ENCODE data around the gene KHDC3L. TPM values are rescaled to one million over a fixed set of nuclear protein-coding genes. Genes with fewer than 3 reads are reported as not detected.

KHDC3L gene
- total and polyA plus RNA-seq, 2 of the 8 experiments (the other 6 are each of a cell fraction or from before 2014, with no cell fraction given): 0.11 TPM; not detected in 1

- POLR2A ChIA-PET (ENCODE audit: partially characterized antibody): interaction anchor here (1.7 kb wide), 1 partner anchor 76 kb away, joined by 3 read pairs; no protein-coding TSS in a partner anchor
- TF ChIP-seq KDM4A (IDR thresholded peaks at IDR 0.05; ENCODE audit: low read depth, low read length, severe bottlenecking) (no peak), CEBPB (IDR thresholded peaks at IDR 0.05; ENCODE audit: low read depth, low read length) (no peak), GTF2F1 (IDR thresholded peaks at IDR 0.05; ENCODE audit: borderline replicate concordance, low read depth, low read length) (no peak), ATF2 (IDR thresholded peaks at IDR 0.05; ENCODE audit: low read length) (no peak), SRF (IDR thresholded peaks at IDR 0.05; ENCODE audit: low read depth, low read length) (no peak), RNF2 (IDR thresholded peaks at IDR 0.05; ENCODE audit: borderline replicate concordance, low read depth, low read length, missing control alignments, poor library complexity, severe bottlenecking) (no peak), SP4 (IDR thresholded peaks at IDR 0.05; ENCODE audit: low read length) (no peak), SIRT6 (IDR thresholded peaks at IDR 0.05; ENCODE audit: low read length) (no peak), NRF1 (IDR thresholded peaks at IDR 0.05; ENCODE audit: low read depth, low read length) (no peak), GABPA (IDR thresholded peaks at IDR 0.05; ENCODE audit: borderline replicate concordance, insufficient read depth, low read length) (no peak), RFX5 (IDR thresholded peaks at IDR 0.05; ENCODE audit: borderline replicate concordance, low read depth, low read length) (no peak), SIX5 (IDR thresholded peaks at IDR 0.05; ENCODE audit: low read depth, low read length) (no peak), CREB1 (IDR thresholded peaks at IDR 0.05) (no peak), SP1 (IDR thresholded peaks at IDR 0.05; ENCODE audit: low read depth, low read length) (no peak)
These were observed 12.8 kb downstream of the KHDC3L start for GRCh38 chr6:73375216-73375615.

More at GRCh38 chr6:73375216-73375615, 12.8 kb downstream of the KHDC3L start:
- H3K79me2 ChIP-seq (ENCODE audit: control insufficient read depth in 1 of 2, insufficient read depth in 2 of 2, low read length in 2 of 2): no peaks in the 10 kb centered on the region
- WGBS, 2 experiments (ENCODE audit: extremely low coverage in 1 of 2, insufficient coverage in 1 of 2, insufficient read length in 1 of 2, insufficient replicate concordance in 2 of 2, low coverage in 1 of 2, low lambda C conversion rate in 2 of 2, missing lambda C conversion rate in 1 of 2): 82% methylated on average over 1 of the region's 1 CpG; no CpG with 5 or more reads in 1 of the 2 experiments
- no peak overlapping the region for H3K18ac ChIP-seq (ENCODE audit: extremely low read depth, low read length)
- no peak overlapping the region for H4K91ac ChIP-seq (replicated peaks; ENCODE audit: insufficient read length, low read length)
- no peak overlapping the region for H2BK120ac ChIP-seq (replicated peaks; ENCODE audit: low read depth, low read length)
- H3K14ac ChIP-seq (ENCODE audit: insufficient read length): no peak overlapping the region
- no peaks in the 10 kb centered on the region for H3K79me1 ChIP-seq (ENCODE audit: low read depth, low read length)
- H3K23me2 ChIP-seq (ENCODE audit: low read depth, low read length): no peaks in the 10 kb centered on the region
- no peak overlapping the region for H3K27ac ChIP-seq (ENCODE audit: low read depth, low read length)
- peaks cover 0 to 4% of the 10 kb centered on the region in 2 experiments; a peak in 1 of 4 replicates for H3K9me3 ChIP-seq (ENCODE audit: insufficient read depth in 2 of 2, low read depth in 1 of 2, low read length in 1 of 2)
- H3K9ac ChIP-seq (replicated peaks in 1 of 4; ENCODE audit: extremely low read depth in 1 of 4, low read depth in 3 of 4, low read length in 3 of 4): no peak overlapping the region
- FAIRE-seq (no peak), DNase-seq (ENCODE audit: low read depth in 1 of 2, low spot score in 2 of 2) (no peak)
- no peak overlapping the region for H3K23ac ChIP-seq (ENCODE audit: insufficient read length)
- no peaks in the 10 kb centered on the region for H4K20me1 ChIP-seq (replicated peaks in 1 of 2; ENCODE audit: control insufficient read depth in 1 of 2, insufficient read depth in 2 of 2, low read length in 2 of 2)
- H2AFZ ChIP-seq (ENCODE audit: low read length): no peak overlapping the region
- H4K5ac ChIP-seq (ENCODE audit: insufficient read length, low read depth, low read length): no peak overlapping the region
- CTCF ChIA-PET (ENCODE audit: partially characterized antibody): interaction anchor here (0.6 to 1.3 kb wide), 3 partner anchors 13 to 25 kb away, joined by 3 to 9 read pairs (median 4); no protein-coding TSS in a partner anchor
- H2BK12ac ChIP-seq (ENCODE audit: low read depth, low read length): no peak overlapping the region
- no peak overlapping the region for H2BK5ac ChIP-seq (ENCODE audit: low read depth, low read length)
- H3K56ac ChIP-seq (replicated peaks; ENCODE audit: insufficient read length, low read depth, low read length): no peak overlapping the region
- no peak overlapping the region for H2BK15ac ChIP-seq (ENCODE audit: low read length)
- H3K4me1 ChIP-seq (replicated peaks in 1 of 4; ENCODE audit: control insufficient read depth in 3 of 4, insufficient read depth in 4 of 4, low read length in 3 of 4): no peaks in the 10 kb centered on the region
- no peaks in the 10 kb centered on the region for H3K36me3 ChIP-seq (ENCODE audit: control insufficient read depth in 2 of 4, insufficient read depth in 4 of 4, low read length in 3 of 4)
- H4K8ac ChIP-seq (ENCODE audit: extremely low read depth, insufficient read depth, low read length): no peak overlapping the region
- no peak overlapping the region for H3K4ac ChIP-seq (replicated peaks; ENCODE audit: insufficient read length, low read depth, low read length)
- H3K27me3 ChIP-seq (replicated peaks in 1 of 4; ENCODE audit: control insufficient read depth in 3 of 4, extremely low read depth in 1 of 4, insufficient read depth in 3 of 4, low read length in 3 of 4): no peaks in the 10 kb centered on the region
- H2BK20ac ChIP-seq (ENCODE audit: low read length): no peak overlapping the region
- H3K4me2 ChIP-seq (ENCODE audit: insufficient read depth in 1 of 2, low read depth in 2 of 2, low read length in 2 of 2): no peak overlapping the region
- H3K4me3 ChIP-seq (ENCODE audit: extremely low read depth in 1 of 4, insufficient read depth in 2 of 4, low read depth in 3 of 4, low read length in 4 of 4): no peak overlapping the region
- no peak overlapping the region for H2AK5ac ChIP-seq (ENCODE audit: low read depth, low read length)

All from H1 (cell line).